NCI-H82 (cell line): ENCODE data around the gene CLUH.
"Not testable (repeated sequence)": the region's sequence is repeated elsewhere in the genome, so short reads cannot be mapped to it uniquely, and the experiment has no call there.

Experiments
- DNase-seq: peaks from one replicate; lab custom pipeline; 2025; lab: John Stamatoyannopoulos, UW

The CLUH gene

GRCh38 chr17:2687074-2687418 lies 24.5 kb downstream of the CLUH start:
- DNase-seq, result no peak

- DNase-seq, result no peak
Measured at GRCh38 chr17:2685696-2686095, 25.9 kb downstream of the CLUH start.

- no peak for DNase-seq
Measured at GRCh38 chr17:2684549-2684948, 27.0 kb downstream of the CLUH start.

- no peak for DNase-seq
Measured at GRCh38 chr17:2683912-2684311, 27.7 kb downstream of the CLUH start.

- no peak for DNase-seq
Measured at GRCh38 chr17:2682176-2682938, 29.2 kb downstream of the CLUH start.

- no peak for DNase-seq
Measured at GRCh38 chr17:2681650-2682049, 29.9 kb downstream of the CLUH start.

- DNase-seq, result no peak
Measured at GRCh38 chr17:2680961-2681360, 30.6 kb downstream of the CLUH start.

- not testable (repeated sequence) for DNase-seq
Measured at GRCh38 chr17:2679247-2679646, 32.3 kb downstream of the CLUH start.

- DNase-seq, result no peak
Measured at GRCh38 chr17:2672026-2672425, 39.5 kb downstream of the CLUH start.

GRCh38 chr17:2660410-2660809 lies 51.2 kb downstream of the CLUH start:
- DNase-seq, result not testable (repeated sequence)

GRCh38 chr17:2659337-2659736 lies 52.2 kb downstream of the CLUH start:
- DNase-seq, result not testable (repeated sequence)

- DNase-seq, result no peak
Measured at GRCh38 chr17:2656283-2656682, 55.3 kb downstream of the CLUH start.

- DNase-seq, result no peak
Measured at GRCh38 chr17:2655546-2655945, 56.0 kb downstream of the CLUH start.

GRCh38 chr17:2652911-2653310 lies 58.7 kb downstream of the CLUH start:
- not testable (repeated sequence) for DNase-seq

- no peak for DNase-seq
Measured at GRCh38 chr17:2649191-2649590, 62.4 kb downstream of the CLUH start.

GRCh38 chr17:2647957-2648356 lies 63.6 kb downstream of the CLUH start:
- DNase-seq, result no peak

- DNase-seq, result no peak
Measured at GRCh38 chr17:2644971-2645370, 66.6 kb downstream of the CLUH start.
